GM12878 (cell line): Measurements from ENCODE around the gene MRPL21. TPM values are rescaled to one million over a fixed set of nuclear protein-coding genes. Genes with fewer than 3 reads are reported as not detected.

Experiments used
- ATAC-seq: fragments of 200-7000 bp; cut with Tn5 transposase; 3 replicates; pipeline ENCODE4 v1.9.1; 2020; ENCODE audit warnings: mild to moderate bottlenecking, moderate library complexity
- BruUV-seq: library from RNA; stranded (reverse); fragments of 400-500 nt; replicated peaks from 2 replicates; lab custom pipeline; 2021; lab: Mats Ljungman, UMichigan
- CTCF ChIA-PET: fragments of 300-600 bp; sonication (Branson Sonifier 250); formaldehyde crosslinking; extraction: SDS; loops from one replicate; lab custom pipeline; 2021; ENCODE audit warnings: inconsistent platforms; lab: Yijun Ruan, JAX
- POLR2A ChIA-PET: fragments of 350-600 bp; formaldehyde crosslinking; extraction: SDS; loops from one replicate; lab custom pipeline; 2021; ENCODE audit warnings: inconsistent platforms; lab: Charles Lee
- RAD21 ChIA-PET: fragments of 300-600 bp; sonication (Branson Sonifier 250); formaldehyde crosslinking; loops from one replicate; lab custom pipeline; 2023; ENCODE audit warnings: antibody characterized with exemption; ENCODE audit not compliant: unreplicated experiment; lab: Charles Lee
- SMC1A ChIA-PET: fragments of 300-600 bp; sonication (Branson Sonifier 250); formaldehyde crosslinking; loops from one replicate; lab custom pipeline; 2023; ENCODE audit not compliant: unreplicated experiment, uncharacterized antibody; lab: Charles Lee
- DNase-seq: peaks from one replicate; pipeline ENCODE4 v3.0.0-alpha.2; 2011; ENCODE audit warnings: low read depth, low spot score
- FAIRE-seq: peaks from 3 replicates; lab custom pipeline; 2011; peaks lifted over from hg19 to GRCh38; lab: Jason Lieb, UNC
- H2AFZ ChIP-seq: 2 replicates; pipeline ENCODE4 v1.6.0; 2011; ENCODE audit warnings: low read depth, low read length, control low read depth; ENCODE audit not compliant: control insufficient read depth
- H3K27ac ChIP-seq: 2 replicates; pipeline ENCODE4 v1.5.1; 2011; ENCODE audit warnings: control low read depth; ENCODE audit not compliant: control insufficient read depth, insufficient read depth
- H3K27me3 ChIP-seq, 2 experiments: replicated peaks in 1 of 2; 2 replicates each; pipeline versions ENCODE4 v1.6.0 to v1.6.1; 2011; ENCODE audit warnings: low read length in 1 of 2; ENCODE audit not compliant: control insufficient read depth in 2 of 2, insufficient read depth in 2 of 2
- H3K36me3 ChIP-seq, 2 experiments: 2 replicates each; pipeline ENCODE4 v1.5.1; 2011; ENCODE audit warnings: low read length in 1 of 2; ENCODE audit not compliant: control insufficient read depth in 2 of 2, insufficient read depth in 2 of 2
- H3K4me1 ChIP-seq: 2 replicates; pipeline ENCODE4 v1.6.1; 2011; ENCODE audit warnings: mild to moderate bottlenecking, low read length, moderate library complexity, mixed read lengths; ENCODE audit not compliant: control insufficient read depth, insufficient read depth
- H3K4me2 ChIP-seq: 2 replicates; pipeline ENCODE4 v1.6.0; 2011; ENCODE audit warnings: control low read depth; ENCODE audit not compliant: control insufficient read depth, insufficient read depth
- H3K4me3 ChIP-seq: fragments of 200-600 bp; sonication (generic); 2 replicates; pipeline ENCODE4 v1.5.1; 2016
- H3K79me2 ChIP-seq: 2 replicates; pipeline ENCODE4 v1.6.0; 2011; ENCODE audit warnings: low read length; ENCODE audit not compliant: control insufficient read depth, insufficient read depth
- H3K9ac ChIP-seq: 2 replicates; pipeline ENCODE4 v1.8.0; 2011; ENCODE audit warnings: low read length, control low read depth, mixed read lengths; ENCODE audit not compliant: control insufficient read depth, insufficient read depth
- H3K9me3 ChIP-seq: replicated peaks from 3 replicates; pipeline ENCODE4 v1.5.1; 2011; ENCODE audit warnings: mild to moderate bottlenecking, low read length; ENCODE audit not compliant: control insufficient read depth, insufficient read depth
- H4K20me1 ChIP-seq: 2 replicates; pipeline ENCODE4 v1.6.0; 2011; ENCODE audit not compliant: control insufficient read depth, insufficient read depth
- NFIC ChIP-seq: IDR thresholded peaks from 2 replicates; pipeline ENCODE4 v1.6.1; 2012; ENCODE audit warnings: low read depth, mild to moderate bottlenecking, inconsistent platforms, low read length, moderate library complexity
- NR2C1 ChIP-seq: fragments of 450-650 bp; IDR thresholded peaks from 2 replicates; pipeline ENCODE4 v1.6.1; 2017; ENCODE audit warnings: antibody characterized with exemption, mild to moderate bottlenecking, moderate library complexity
- PML ChIP-seq: IDR thresholded peaks from 2 replicates; pipeline ENCODE4 v1.6.1; 2012; ENCODE audit warnings: low read length, inconsistent platforms
- RFX5 ChIP-seq: IDR thresholded peaks from 2 replicates; pipeline ENCODE4 v1.6.1; 2011; ENCODE audit warnings: low read depth, low read length, improper control_type of control experiment
- TBL1XR1 ChIP-seq: IDR thresholded peaks from 2 replicates; pipeline ENCODE4 v1.6.1; 2012; ENCODE audit warnings: low read depth, low read length, improper control_type of control experiment
- WRNIP1 ChIP-seq: IDR thresholded peaks from 2 replicates; pipeline ENCODE4 v1.6.1; 2011; ENCODE audit warnings: low read depth, low read length, improper control_type of control experiment, borderline replicate concordance
- ZBED1 ChIP-seq: IDR thresholded peaks from 2 replicates; pipeline ENCODE4 v1.6.1; 2016; ENCODE audit warnings: borderline replicate concordance
- ZSCAN29 ChIP-seq: fragments of 450-650 bp; IDR thresholded peaks from 2 replicates; pipeline ENCODE4 v1.6.1; 2017; ENCODE audit warnings: mild to moderate bottlenecking, moderate library complexity
- WGBS: methylation state at CpG from one replicate; pipeline ENCODE4 v1.1.6; 2016; ENCODE audit warnings: low lambda C conversion rate; ENCODE audit not compliant: insufficient replicate concordance, insufficient coverage; ENCODE audit errors: missing lambda C conversion rate; 5-methylcytosine and 5-hydroxymethylcytosine counted together
- in situ Hi-C: fragments of 300-500 bp; cut with MboI; formaldehyde crosslinking; loops from 9 replicates; pipeline ENCODE4 v1.14.3; 2018; ENCODE audit warnings: mixed read lengths
- intact Hi-C: fragments of 100-400 bp; cut with micrococcal nuclease; formaldehyde crosslinking; loops from one replicate; pipeline ENCODE4 v1.14.2; 2022; ENCODE audit not compliant: unreplicated experiment
- polyA plus RNA-seq, 11 experiments: library from polyadenylated mRNA; depleted of rRNA in 4 of 11; unstranded in 6 of 11; stranded (reverse) in 5 of 11; fragments of >200 nt; fragmentation: Nextera tagmentation in 4 of 11; fragmentation: Illumina TruSeq in 1 of 11; extraction: Ambion mirVana in 4 of 11; extraction: Trizol in 1 of 11; gene quantifications; 1 replicate in 1 of 11; 2 replicates in 10 of 11; pipeline versions ENCODE4 v1.2.1 to v1.2.3, GENCODE V29; 2011 to 2016; ENCODE audit warnings: inconsistent platforms in 2 of 11, missing spikeins in 2 of 11, low read depth in 1 of 11
- total RNA-seq, 4 experiments: library from RNA; depleted of rRNA in 3 of 4; stranded (reverse); fragments of >200 nt in 3 of 4; fragmentation: Illumina TruSeq in 1 of 4; extraction: Trizol in 1 of 4; gene quantifications; 2 replicates each; pipeline versions ENCODE4 v1.2.1 to v1.2.3, GENCODE V29; 2013 to 2021
- TF ChIP-seq, protein P1 (sequence below): fragments of 450-650 bp; IDR thresholded peaks from 2 replicates; pipeline ENCODE4 v1.6.1; 2017; ENCODE audit warnings: mild to moderate bottlenecking, moderate library complexity
- TF ChIP-seq, protein P2 (sequence below): fragments of 150-350 bp; IDR thresholded peaks from 2 replicates; pipeline ENCODE4 v1.6.1; 2014; ENCODE audit warnings: mild to moderate bottlenecking, low read depth, low read length

The MRPL21 gene
- total and polyA plus RNA-seq, 10 of the 15 experiments (the other 5 are each of a cell fraction or from before 2014, with no cell fraction given), result 86.6 to 283 (median 130) TPM

DNA sequence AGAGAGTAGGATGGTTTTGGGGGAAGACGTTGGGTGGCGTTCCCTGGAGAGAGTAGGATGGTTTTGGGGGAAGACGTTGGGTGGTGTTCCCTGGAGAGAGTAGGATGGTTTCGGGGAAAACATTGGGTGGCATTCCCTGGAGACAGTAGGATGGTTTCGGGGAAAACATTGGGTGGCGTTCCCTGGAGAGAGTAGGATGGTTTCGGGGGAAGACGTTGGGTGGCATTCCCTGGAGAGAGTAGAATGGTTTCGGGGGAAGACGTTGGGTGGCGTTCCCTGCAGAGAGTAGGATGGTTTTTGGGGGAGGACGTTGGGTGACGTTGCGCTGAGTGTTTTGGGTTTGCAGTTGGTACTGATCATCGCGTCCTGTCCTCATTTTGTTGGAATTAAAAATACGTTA lies 28.3 kb upstream of the MRPL21 start:
- Histone ChIP-seq H3K9ac (no peak overlapping the region), H3K27ac (no peak overlapping the region), H3K4me2 (no peak overlapping the region), H2AFZ (no peak overlapping the region), H3K36me3 (peaks cover 5 to 30% of the 10 kb centered on the region in 2 experiments; a peak in 3 of 4 replicates), H3K4me1 (peaks cover 9% of the 10 kb centered on the region), H3K79me2 (no peaks in the 10 kb centered on the region), H3K9me3 (no peaks in the 10 kb centered on the region), H4K20me1 (no peaks in the 10 kb centered on the region), H3K27me3 (no peaks in the 10 kb centered on the region), H3K4me3 (no peak overlapping the region)
- in situ Hi-C loops (no loop called here), intact Hi-C loops (no loop called here)
- DNase-seq, result no peak
- POLR2A ChIA-PET, result no interaction called here
- no TSS peak for BruUV-seq
- CTCF ChIA-PET, result no interaction called here
- SMC1A ChIA-PET, result no interaction called here
- TF ChIP-seq ZSCAN29 (no peak), PML (no peak), TBL1XR1 (no peak), RFX5 (no peak)
- 88% methylated on average over 17 of the region's 17 CpGs for WGBS
- RAD21 ChIA-PET, result no interaction called here
- FAIRE-seq, result no peak
- ATAC-seq, result no peak

DNA sequence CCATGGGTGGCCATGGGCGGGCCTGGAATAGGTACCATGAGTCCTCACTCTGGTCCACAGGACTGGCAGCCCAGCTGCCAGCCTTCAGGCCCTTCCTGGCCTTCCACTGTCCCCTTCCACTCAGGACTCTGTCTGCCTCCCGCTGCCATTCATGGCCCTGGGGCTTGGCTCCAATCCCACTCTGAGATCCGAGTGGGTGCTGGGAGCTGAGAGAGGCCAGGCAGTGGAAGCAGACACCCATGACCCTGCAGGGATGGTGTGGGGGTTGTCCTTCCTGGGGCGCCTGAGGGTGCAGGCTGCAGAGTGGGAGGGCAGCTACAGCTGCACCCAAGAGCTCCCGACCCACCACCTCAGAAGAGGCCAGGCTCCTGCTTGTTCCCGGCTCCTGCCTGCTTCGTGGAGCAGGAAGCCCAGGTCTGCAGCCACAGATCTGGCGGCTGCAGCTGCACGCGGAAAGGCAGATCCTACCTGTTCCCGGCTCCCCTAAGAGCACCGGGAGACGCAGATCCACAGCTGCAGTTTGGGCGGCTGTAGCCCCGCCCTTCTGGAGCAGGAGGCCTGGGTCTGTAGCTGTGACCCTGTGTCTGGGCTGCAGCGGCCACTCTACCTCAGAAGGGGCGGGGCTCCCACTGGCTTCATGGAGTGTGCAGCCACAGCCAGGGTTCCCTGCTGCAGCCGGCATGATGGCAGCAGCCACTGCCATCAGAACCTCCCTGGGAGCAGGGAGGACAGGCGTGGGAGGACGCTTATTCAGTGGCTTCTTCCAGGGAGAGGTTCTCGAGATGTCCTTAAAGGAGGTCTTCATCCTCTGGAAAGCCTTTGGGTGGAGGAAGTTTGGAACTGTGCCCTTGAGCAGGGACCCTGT lies 27.6 kb upstream of the MRPL21 start:
- Histone ChIP-seq H3K27ac (no peak overlapping the region), H2AFZ (no peak overlapping the region), H3K4me2 (no peak overlapping the region), H3K4me3 (no peak overlapping the region), H3K4me1 (peaks cover 11% of the 10 kb centered on the region), H3K36me3 (peaks cover 5 to 24% of the 10 kb centered on the region in 2 experiments; a peak in 3 of 4 replicates), H4K20me1 (no peaks in the 10 kb centered on the region), H3K27me3 (no peaks in the 10 kb centered on the region), H3K79me2 (no peaks in the 10 kb centered on the region), H3K9me3 (no peaks in the 10 kb centered on the region; the same call in 1 of the 3 replicates), H3K9ac (no peak overlapping the region)
- in situ Hi-C loops (no loop called here), intact Hi-C loops (no loop called here)
- no peak for DNase-seq
- SMC1A ChIA-PET, result no interaction called here
- ATAC-seq, result no peak
- CTCF ChIA-PET, result no interaction called here
- RAD21 ChIA-PET, result no interaction called here
- no TSS peak for BruUV-seq
- 88% methylated on average over 21 of the region's 21 CpGs for WGBS
- POLR2A ChIA-PET, result no interaction called here
- FAIRE-seq, result no peak
- TF ChIP-seq WRNIP1, result no peak
- TF ChIP-seq NFIC, result no peak
- no peak for TF ChIP-seq ZBED1
- no peak for TF ChIP-seq NR2C1
- TF ChIP-seq, protein P1, sequence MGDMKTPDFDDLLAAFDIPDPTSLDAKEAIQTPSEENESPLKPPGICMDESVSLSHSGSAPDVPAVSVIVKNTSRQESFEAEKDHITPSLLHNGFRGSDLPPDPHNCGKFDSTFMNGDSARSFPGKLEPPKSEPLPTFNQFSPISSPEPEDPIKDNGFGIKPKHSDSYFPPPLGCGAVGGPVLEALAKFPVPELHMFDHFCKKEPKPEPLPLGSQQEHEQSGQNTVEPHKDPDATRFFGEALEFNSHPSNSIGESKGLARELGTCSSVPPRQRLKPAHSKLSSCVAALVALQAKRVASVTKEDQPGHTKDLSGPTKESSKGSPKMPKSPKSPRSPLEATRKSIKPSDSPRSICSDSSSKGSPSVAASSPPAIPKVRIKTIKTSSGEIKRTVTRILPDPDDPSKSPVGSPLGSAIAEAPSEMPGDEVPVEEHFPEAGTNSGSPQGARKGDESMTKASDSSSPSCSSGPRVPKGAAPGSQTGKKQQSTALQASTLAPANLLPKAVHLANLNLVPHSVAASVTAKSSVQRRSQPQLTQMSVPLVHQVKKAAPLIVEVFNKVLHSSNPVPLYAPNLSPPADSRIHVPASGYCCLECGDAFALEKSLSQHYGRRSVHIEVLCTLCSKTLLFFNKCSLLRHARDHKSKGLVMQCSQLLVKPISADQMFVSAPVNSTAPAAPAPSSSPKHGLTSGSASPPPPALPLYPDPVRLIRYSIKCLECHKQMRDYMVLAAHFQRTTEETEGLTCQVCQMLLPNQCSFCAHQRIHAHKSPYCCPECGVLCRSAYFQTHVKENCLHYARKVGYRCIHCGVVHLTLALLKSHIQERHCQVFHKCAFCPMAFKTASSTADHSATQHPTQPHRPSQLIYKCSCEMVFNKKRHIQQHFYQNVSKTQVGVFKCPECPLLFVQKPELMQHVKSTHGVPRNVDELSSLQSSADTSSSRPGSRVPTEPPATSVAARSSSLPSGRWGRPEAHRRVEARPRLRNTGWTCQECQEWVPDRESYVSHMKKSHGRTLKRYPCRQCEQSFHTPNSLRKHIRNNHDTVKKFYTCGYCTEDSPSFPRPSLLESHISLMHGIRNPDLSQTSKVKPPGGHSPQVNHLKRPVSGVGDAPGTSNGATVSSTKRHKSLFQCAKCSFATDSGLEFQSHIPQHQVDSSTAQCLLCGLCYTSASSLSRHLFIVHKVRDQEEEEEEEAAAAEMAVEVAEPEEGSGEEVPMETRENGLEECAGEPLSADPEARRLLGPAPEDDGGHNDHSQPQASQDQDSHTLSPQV, result no peak
- TF ChIP-seq, protein P2, sequence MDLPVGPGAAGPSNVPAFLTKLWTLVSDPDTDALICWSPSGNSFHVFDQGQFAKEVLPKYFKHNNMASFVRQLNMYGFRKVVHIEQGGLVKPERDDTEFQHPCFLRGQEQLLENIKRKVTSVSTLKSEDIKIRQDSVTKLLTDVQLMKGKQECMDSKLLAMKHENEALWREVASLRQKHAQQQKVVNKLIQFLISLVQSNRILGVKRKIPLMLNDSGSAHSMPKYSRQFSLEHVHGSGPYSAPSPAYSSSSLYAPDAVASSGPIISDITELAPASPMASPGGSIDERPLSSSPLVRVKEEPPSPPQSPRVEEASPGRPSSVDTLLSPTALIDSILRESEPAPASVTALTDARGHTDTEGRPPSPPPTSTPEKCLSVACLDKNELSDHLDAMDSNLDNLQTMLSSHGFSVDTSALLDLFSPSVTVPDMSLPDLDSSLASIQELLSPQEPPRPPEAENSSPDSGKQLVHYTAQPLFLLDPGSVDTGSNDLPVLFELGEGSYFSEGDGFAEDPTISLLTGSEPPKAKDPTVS, result no peak
